CD8-positive, alpha-beta memory T cell (primary cell): ENCODE measurements around the gene ZNF138. TPM values are rescaled to one million over a fixed set of nuclear protein-coding genes. Genes with fewer than 3 reads are reported as not detected.
"Not testable (repeated sequence)": the region's sequence is repeated elsewhere in the genome, so short reads cannot be mapped to it uniquely, and the experiment has no call there.

Source experiments
- CTCF ChIA-PET: fragments of 350-600 bp; sonication (Branson Sonifier 250); formaldehyde crosslinking; loops from one replicate; lab custom pipeline; 2021; ENCODE audit warnings: antibody characterized with exemption; lab: Charles Lee
- POLR2A ChIA-PET: fragments of 350-600 bp; sonication (Branson Sonifier 250); formaldehyde crosslinking; loops from one replicate; lab custom pipeline; 2021; ENCODE audit warnings: antibody characterized with exemption; lab: Charles Lee
- DNase-seq, 5 donors: peaks; one replicate each; pipeline versions ENCODE4 v3.0.0 to v3.0.0-alpha.2; 2020 to 2022; ENCODE audit warnings: mixed read lengths in 1 of 5
- H3K27ac ChIP-seq: one replicate; pipeline ENCODE4 v1.7.0; 2013; ENCODE audit warnings: low read depth, mild to moderate bottlenecking, low read length, moderate library complexity
- H3K27me3 ChIP-seq: 2 replicates; pipeline ENCODE4 v1.7.0; 2013; ENCODE audit warnings: low read length, mild to moderate bottlenecking; ENCODE audit not compliant: insufficient read depth, poor library complexity, severe bottlenecking
- H3K36me3 ChIP-seq: 2 replicates; pipeline ENCODE4 v1.7.0; 2013; ENCODE audit warnings: mild to moderate bottlenecking, low read length, moderate library complexity; ENCODE audit not compliant: insufficient read depth
- H3K4me1 ChIP-seq: 2 replicates; pipeline ENCODE4 v1.7.0; 2013; ENCODE audit warnings: mild to moderate bottlenecking, low read length, moderate library complexity; ENCODE audit not compliant: insufficient read depth
- H3K4me3 ChIP-seq: 2 replicates; pipeline ENCODE4 v1.7.0; 2013; ENCODE audit warnings: mild to moderate bottlenecking, low read length
- H3K9me3 ChIP-seq: 2 replicates; pipeline ENCODE4 v1.7.0; 2013; ENCODE audit warnings: mild to moderate bottlenecking, low read length
- H3K27ac Mint-ChIP-seq, 8 donors: one replicate each; pipeline ENCODE4 v1.8.0; 2020 to 2021; ENCODE audit warnings: mixed read lengths in 8 of 8, mild to moderate bottlenecking in 6 of 8, inconsistent platforms in 3 of 8, moderate library complexity in 3 of 8
- H3K27me3 Mint-ChIP-seq, 2 donors: one replicate each; pipeline ENCODE4 v1.8.0; 2020 to 2021; ENCODE audit warnings: mixed read lengths in 2 of 2, mild to moderate bottlenecking in 1 of 2, moderate library complexity in 1 of 2
- H3K36me3 Mint-ChIP-seq, 3 donors: one replicate each; pipeline ENCODE4 v1.8.0; 2020 to 2021; ENCODE audit warnings: mixed read lengths in 3 of 3, inconsistent platforms in 1 of 3, mild to moderate bottlenecking in 1 of 3
- H3K4me1 Mint-ChIP-seq, 3 donors: one replicate each; pipeline ENCODE4 v1.8.0; 2020 to 2021; ENCODE audit warnings: mixed read lengths in 3 of 3, inconsistent platforms in 1 of 3, mild to moderate bottlenecking in 1 of 3
- H3K4me3 Mint-ChIP-seq, 7 donors: one replicate each; pipeline ENCODE4 v1.8.0; 2020 to 2021; ENCODE audit warnings: mixed read lengths in 7 of 7, mild to moderate bottlenecking in 6 of 7, moderate library complexity in 4 of 7, inconsistent platforms in 2 of 7
- H3K9me3 Mint-ChIP-seq, 5 donors: one replicate each; pipeline ENCODE4 v1.8.0; 2020 to 2022; ENCODE audit warnings: mixed read lengths in 5 of 5, mild to moderate bottlenecking in 3 of 5, moderate library complexity in 2 of 5, inconsistent platforms in 1 of 5
- polyA plus RNA-seq: library from polyadenylated mRNA; unstranded; fragments of 300-500 nt; fragmentation: Illumina TruSeq; gene quantifications from one replicate; pipeline ENCODE4 v1.2.3, GENCODE V29; 2021
- total RNA-seq, 2 experiments: library from RNA; stranded (reverse); gene quantifications; one replicate each; pipeline ENCODE4 v1.2.3, GENCODE V29; 2021

ZNF138 gene
- total and polyA plus RNA-seq, 3 experiments from 2014 or later, result 9.5 to 10.7 (median 10.4) TPM

DNA sequence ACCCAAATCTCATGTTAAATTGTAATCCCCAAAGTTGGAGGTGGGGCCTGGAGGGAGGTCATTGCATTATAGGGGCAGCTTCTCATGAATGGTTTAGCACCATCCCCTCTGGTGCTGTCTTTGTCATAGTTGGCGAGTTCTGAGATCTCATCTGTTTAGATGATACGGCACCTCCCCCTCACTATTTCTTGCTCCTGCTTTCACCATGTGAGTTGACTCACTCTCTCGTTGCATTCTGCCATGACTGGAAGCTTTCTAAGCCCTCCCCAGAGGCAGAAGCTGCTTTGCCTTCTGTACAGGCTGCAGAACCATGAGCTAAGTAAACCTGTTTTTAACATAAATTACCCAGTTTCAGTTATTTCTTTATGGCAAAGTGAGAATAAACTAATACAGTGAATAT, 18.9 kb upstream of the ZNF138 start:
- Mint-ChIP-seq H3K9me3 (peaks cover 0 to 6% (median 2%) of the 10 kb centered on the region in 5 donors), H3K4me1 (peaks cover 0 to 1% (median 0%) of the 10 kb centered on the region in 3 donors), H3K36me3 (no peaks in the 10 kb centered on the region), H3K27ac (peak overlapping the region in 1 of 8 donors; percentile 47), H3K27me3 (peaks cover 7 to 21% of the 10 kb centered on the region in 2 donors), H3K4me3 (no peak overlapping the region)
- ChIA-PET CTCF (no interaction called here), POLR2A (no interaction called here)
- Histone ChIP-seq H3K9me3 (no peaks in the 10 kb centered on the region), H3K27me3 (no peaks in the 10 kb centered on the region), H3K4me3 (no peak overlapping the region), H3K27ac (no peak overlapping the region), H3K36me3 (no peaks in the 10 kb centered on the region), H3K4me1 (no peaks in the 10 kb centered on the region)
- DNase-seq, result no peak

GRCh38 chr7:64784842-64785241, 9.4 kb upstream of the ZNF138 start:
- H3K4me1 ChIP-seq, H3K36me3 ChIP-seq, H3K4me3 Mint-ChIP-seq, H3K36me3 Mint-ChIP-seq, DNase-seq, H3K27ac Mint-ChIP-seq, H3K4me3 ChIP-seq, H3K27me3 ChIP-seq, H3K27ac ChIP-seq, H3K4me1 Mint-ChIP-seq, H3K9me3 Mint-ChIP-seq, CTCF ChIA-PET, H3K9me3 ChIP-seq, POLR2A ChIA-PET: not testable (repeated sequence)
- H3K27me3 Mint-ChIP-seq, result peaks cover 6 to 26% of the 10 kb centered on the region in 2 donors

- Mint-ChIP-seq H3K4me3 (no peak overlapping the region), H3K4me1 (no peaks in the 10 kb centered on the region), H3K27me3 (peaks cover 4 to 15% of the 10 kb centered on the region in 2 donors), H3K27ac (no peak overlapping the region), H3K9me3 (no peaks in the 10 kb centered on the region), H3K36me3 (no peaks in the 10 kb centered on the region)
- H3K4me1 ChIP-seq, result no peaks in the 10 kb centered on the region
- H3K9me3 ChIP-seq, result no peaks in the 10 kb centered on the region
- no peaks in the 10 kb centered on the region for H3K36me3 ChIP-seq
- no peak overlapping the region for H3K27ac ChIP-seq
- ChIA-PET POLR2A (no interaction called here), CTCF (no interaction called here)
- no peak overlapping the region for H3K4me3 ChIP-seq
- no peak for DNase-seq
- H3K27me3 ChIP-seq, result no peaks in the 10 kb centered on the region
These were observed 6.9 kb upstream of the ZNF138 start for GRCh38 chr7:64787295-64787694.

DNA sequence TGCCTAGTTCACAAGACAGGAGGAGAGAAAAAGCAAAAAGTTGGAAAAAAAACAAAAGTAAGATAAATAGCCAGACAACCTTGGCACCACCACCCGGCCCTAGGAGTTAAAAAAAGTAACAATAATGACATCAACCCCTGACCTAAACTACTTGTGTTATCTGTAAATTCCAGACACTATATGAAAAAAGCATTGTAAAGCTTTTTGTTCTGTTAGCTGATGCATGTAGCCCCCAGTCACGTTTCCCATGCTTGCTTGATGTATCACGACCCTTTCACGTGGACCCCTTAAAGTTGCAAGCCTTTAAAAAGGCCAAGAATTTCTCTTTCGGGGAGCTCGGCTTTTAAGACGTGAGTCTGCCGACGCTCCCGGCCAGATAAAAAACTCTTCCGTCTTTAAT, 5.0 kb upstream of the ZNF138 start:
- H3K27me3 Mint-ChIP-seq, H3K4me1 ChIP-seq, H3K9me3 Mint-ChIP-seq, H3K4me1 Mint-ChIP-seq, H3K4me3 ChIP-seq, H3K27ac ChIP-seq, H3K27me3 ChIP-seq, H3K9me3 ChIP-seq, DNase-seq, H3K36me3 ChIP-seq, CTCF ChIA-PET, H3K27ac Mint-ChIP-seq, H3K36me3 Mint-ChIP-seq, POLR2A ChIA-PET: not testable (repeated sequence)
- H3K4me3 Mint-ChIP-seq, result peak overlapping the region in 1 of 7 donors; percentile 10

DNA sequence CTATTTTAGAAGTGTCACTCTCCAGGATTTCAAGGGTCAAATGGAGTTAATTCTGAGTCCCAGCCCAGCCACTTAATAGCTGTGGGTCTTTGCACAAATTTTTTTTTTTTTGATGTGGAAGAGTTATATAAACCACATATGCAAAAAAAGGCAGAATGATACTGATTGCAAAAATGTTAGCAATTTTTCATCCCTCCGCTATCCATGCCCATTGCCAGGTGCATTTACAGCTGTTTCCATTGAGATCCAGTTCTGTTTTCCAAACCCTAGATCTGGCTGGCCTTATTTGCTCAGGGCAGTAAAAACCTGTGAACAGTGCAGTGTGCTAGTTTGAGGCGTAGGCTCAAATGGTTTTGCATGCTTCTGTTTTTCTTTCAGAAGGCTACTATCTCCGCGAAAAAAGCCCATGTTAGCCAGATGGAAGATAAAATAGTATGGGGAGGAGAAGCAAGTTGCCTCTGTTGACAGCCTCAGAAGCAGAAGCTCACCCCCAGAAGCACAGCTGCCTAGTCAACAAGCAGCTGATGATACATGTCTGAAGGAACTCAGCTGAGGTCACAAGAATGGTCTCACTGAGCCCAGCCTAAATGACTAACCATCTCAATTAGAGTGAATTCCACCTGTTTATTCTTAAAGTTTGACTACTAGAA, 997 bp upstream of the ZNF138 start:
- POLR2A ChIA-PET, result interaction anchor here (0.6 to 1.5 kb wide), 5 partner anchors 127 to 487 kb away, joined by 3 to 8 read pairs (median 3); partner anchors contain the start of genes ZNF107, ZNF680 and ZNF736
- CTCF ChIA-PET, result interaction anchor here (0.7 kb wide), 1 partner anchor 127 kb away, joined by 4 read pairs; the partner anchor contains the start of gene ZNF107

GRCh38 chr7:64795176-64795575, 948 bp downstream of the ZNF138 start:
- no peaks in the 10 kb centered on the region for H3K9me3 Mint-ChIP-seq
- peak overlapping the region; percentile 95 to 99 (median 99) for H3K27ac Mint-ChIP-seq
- ChIA-PET CTCF (no interaction called here), POLR2A (interaction anchor here (0.9 to 1.5 kb wide), 2 partner anchors 129 to 211 kb away, joined by 3 to 8 read pairs; partner anchors contain the start of genes ERV3-1 and ZNF107)
- Histone ChIP-seq H3K27ac (peak overlapping the region; percentile 92), H3K4me3 (peak overlapping the region; percentile 95), H3K27me3 (no peaks in the 10 kb centered on the region), H3K36me3 (no peaks in the 10 kb centered on the region), H3K4me1 (peaks cover 24% of the 10 kb centered on the region), H3K9me3 (no peaks in the 10 kb centered on the region)
- H3K4me3 Mint-ChIP-seq, result peak overlapping the region; percentile 96 to 100 (median 99)
- no peak for DNase-seq
- peaks cover 39 to 53% (median 49%) of the 10 kb centered on the region in 3 donors for H3K4me1 Mint-ChIP-seq
- no peaks in the 10 kb centered on the region for H3K27me3 Mint-ChIP-seq
- peaks cover 4 to 35% (median 10%) of the 10 kb centered on the region in 3 donors for H3K36me3 Mint-ChIP-seq

More for the DNA sequence above, 997 bp upstream of the ZNF138 start:
- Histone ChIP-seq H3K27ac (no peak overlapping the region), H3K27me3 (no peaks in the 10 kb centered on the region), H3K9me3 (no peaks in the 10 kb centered on the region), H3K4me3 (no peak overlapping the region), H3K4me1 (peaks cover 24% of the 10 kb centered on the region), H3K36me3 (no peaks in the 10 kb centered on the region)
- Mint-ChIP-seq H3K27me3 (no peaks in the 10 kb centered on the region), H3K4me1 (peaks cover 29 to 38% (median 33%) of the 10 kb centered on the region in 3 donors), H3K36me3 (peaks cover 0 to 17% (median 1%) of the 10 kb centered on the region in 3 donors), H3K27ac (peak overlapping the region in 5 of 8 donors; percentile 80 to 99 (median 95)), H3K4me3 (peak overlapping the region in 6 of 7 donors; percentile 46 to 99 (median 72)), H3K9me3 (no peaks in the 10 kb centered on the region)
- DNase-seq, result no peak

DNA sequence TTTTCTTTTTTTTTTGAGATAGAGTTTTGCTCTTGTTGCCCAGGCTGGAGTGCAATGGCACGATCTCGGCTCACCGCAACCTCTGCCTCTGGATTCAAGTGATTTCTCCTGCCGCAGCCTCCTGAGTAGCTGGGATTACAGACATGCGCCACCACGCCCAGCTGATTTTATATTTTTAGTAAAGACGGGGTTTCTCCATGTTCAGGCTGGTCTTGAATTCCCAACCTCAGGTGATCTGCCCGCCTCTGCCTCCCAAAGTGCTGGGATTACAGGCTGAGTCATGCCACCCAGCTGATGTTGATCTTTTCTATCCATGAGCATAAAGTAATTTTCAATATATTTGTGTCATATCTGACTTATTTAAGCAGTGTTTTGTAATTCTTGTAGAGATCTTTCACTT, 4.9 kb downstream of the ZNF138 start:
- H3K27me3 Mint-ChIP-seq, H3K4me3 ChIP-seq, H3K27me3 ChIP-seq, H3K27ac ChIP-seq, H3K36me3 ChIP-seq, DNase-seq, POLR2A ChIA-PET, H3K9me3 Mint-ChIP-seq, H3K9me3 ChIP-seq: not testable (repeated sequence)
- Mint-ChIP-seq H3K4me1 (peaks cover 58 to 77% (median 71%) of the 10 kb centered on the region in 3 donors), H3K4me3 (peak overlapping the region in 1 of 7 donors; percentile 31), H3K36me3 (peaks cover 7 to 68% (median 28%) of the 10 kb centered on the region in 3 donors), H3K27ac (peak overlapping the region in 3 of 8 donors; percentile 33 to 77 (median 58))
- peaks cover 27% of the 10 kb centered on the region for H3K4me1 ChIP-seq
- CTCF ChIA-PET, result interaction anchor here (0.7 to 1.2 kb wide), 2 partner anchors 125 to 582 kb away, joined by 3 to 4 read pairs; no protein-coding TSS in a partner anchor

DNA sequence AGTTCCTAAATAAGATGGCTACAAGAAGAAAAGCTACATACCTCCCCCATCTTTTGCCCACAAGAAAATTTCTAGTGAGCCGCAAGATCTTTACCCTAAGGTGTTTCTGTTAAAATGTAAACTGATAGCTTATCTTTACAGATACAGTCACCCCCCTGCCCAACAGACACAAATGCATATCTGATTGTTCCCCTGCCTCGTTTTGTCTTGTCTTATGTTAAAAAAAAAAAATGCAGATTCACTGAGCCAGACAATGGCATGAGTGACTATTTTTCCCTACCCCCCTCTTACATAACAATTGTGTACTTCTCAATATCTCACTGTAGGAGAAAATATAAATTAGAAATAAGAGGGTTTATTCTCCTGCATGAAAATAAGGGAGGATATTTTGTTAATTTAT, 8.5 kb downstream of the ZNF138 start:
- Mint-ChIP-seq H3K4me3 (no peak overlapping the region), H3K27ac (no peak overlapping the region), H3K4me1 (peaks cover 38 to 58% (median 49%) of the 10 kb centered on the region in 3 donors), H3K36me3 (peaks cover 11 to 65% (median 26%) of the 10 kb centered on the region in 3 donors), H3K27me3 (no peaks in the 10 kb centered on the region), H3K9me3 (no peaks in the 10 kb centered on the region)
- peaks cover 6% of the 10 kb centered on the region for H3K36me3 ChIP-seq
- no peaks in the 10 kb centered on the region for H3K9me3 ChIP-seq
- DNase-seq, result no peak
- peaks cover 9% of the 10 kb centered on the region for H3K4me1 ChIP-seq
- no peak overlapping the region for H3K27ac ChIP-seq
- POLR2A ChIA-PET, result no interaction called here
- H3K27me3 ChIP-seq, result no peaks in the 10 kb centered on the region
- no peak overlapping the region for H3K4me3 ChIP-seq
- CTCF ChIA-PET, result no interaction called here
